ENCODE measurements around the gene HACL1. TPM values are rescaled to one million over a fixed set of nuclear protein-coding genes. Genes with fewer than 3 reads are reported as not detected.

The HACL1 gene
- polyA plus RNA-seq, 1 of the 3 experiments (the other 2 are of a cell fraction) = 15.1 TPM

DNA sequence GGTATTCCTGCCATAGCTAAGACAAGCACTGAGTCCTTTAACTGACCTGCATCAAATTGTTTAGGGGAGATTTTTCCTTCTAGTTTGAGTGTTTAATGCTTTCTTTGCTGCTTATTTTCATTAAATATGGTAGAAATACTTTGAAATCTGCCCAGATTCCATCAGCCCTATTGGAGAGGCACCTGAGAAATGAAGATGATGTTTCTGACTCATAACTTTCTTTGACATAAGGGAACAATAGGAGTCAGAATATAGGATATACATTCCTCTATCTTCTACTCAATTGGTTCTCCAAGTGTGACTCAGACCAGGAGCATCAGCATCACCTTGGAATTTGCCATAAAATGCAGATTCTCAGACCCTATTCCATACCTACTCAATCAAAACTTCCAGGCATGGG lies 27.6 kb upstream of the HACL1 start (continued):
- TF ChIP-seq MXI1 (IDR thresholded peaks at IDR 0.05; ENCODE audit: low read depth, low read length) (no peak), RCOR1 (IDR thresholded peaks at IDR 0.05; ENCODE audit: low read length) (no peak), EZH2phosphoT487 (IDR thresholded peaks at IDR 0.05; ENCODE audit: borderline replicate concordance, low read depth) (no peak), SMC3 (IDR thresholded peaks at IDR 0.05; ENCODE audit: low read depth, low read length) (no peak), GABPA (IDR thresholded peaks at IDR 0.05; ENCODE audit: low read depth) (no peak), NRF1 (IDR thresholded peaks at IDR 0.05; ENCODE audit: low read depth, low read length) (no peak), CTCF (IDR thresholded peaks at IDR 0.05) (no peak), EP300 (IDR thresholded peaks at IDR 0.05; ENCODE audit: borderline replicate concordance in 1 of 2, low read depth in 1 of 2, low read length in 1 of 2) (no peak), TCF12 (IDR thresholded peaks at IDR 0.05) (no peak)

GRCh38 chr3:15623535-15624440 lies 22.4 kb upstream of the HACL1 start:
- H2AFZ ChIP-seq (ENCODE audit: low read depth) = no peak overlapping the region
- peaks cover 5% of the 10 kb centered on the region for H3F3A ChIP-seq (replicated peaks; ENCODE audit: insufficient read depth)
- POLR2A ChIA-PET = no interaction called here
- no peak overlapping the region for H3K4me3 ChIP-seq (ENCODE audit: low read depth in 2 of 2, low read length in 1 of 2)
- H3K4me2 ChIP-seq = no peak overlapping the region
- no peaks in the 10 kb centered on the region for H3K9me2 ChIP-seq
- CTCF ChIA-PET = interaction anchor here (1.0 kb wide), 1 partner anchor 423 kb away, joined by 3 read pairs; no protein-coding TSS in a partner anchor
- H4K20me1 ChIP-seq (ENCODE audit: insufficient read depth) = no peaks in the 10 kb centered on the region
- peaks cover 0 to 8% of the 10 kb centered on the region in 2 experiments for H3K36me3 ChIP-seq (replicated peaks in 1 of 2; ENCODE audit: control insufficient read depth in 1 of 2, insufficient read depth in 2 of 2, low read length in 1 of 2)
- no peak overlapping the region for H3K9ac ChIP-seq
- no peaks in the 10 kb centered on the region for H3K9me3 ChIP-seq
- H3K79me2 ChIP-seq (ENCODE audit: insufficient read depth) = no peaks in the 10 kb centered on the region
- no peaks in the 10 kb centered on the region for H3K27me3 ChIP-seq (ENCODE audit: insufficient read depth)
- no peaks in the 10 kb centered on the region for H3K4me1 ChIP-seq (ENCODE audit: control insufficient read depth in 1 of 2, insufficient read depth in 2 of 2, low read depth in 1 of 2, low read length in 1 of 2)
- no peak overlapping the region for H3K27ac ChIP-seq (ENCODE audit: low read depth in 2 of 2, low read length in 1 of 2)
- WGBS (ENCODE audit: low lambda C conversion rate) = 76% methylated on average over 4 of the region's 4 CpGs
- DNase-seq = no peak
- no peak for TF ChIP-seq YY1 (IDR thresholded peaks at IDR 0.05; ENCODE audit: low read depth)
- no peak for TF ChIP-seq ZBTB33 (IDR thresholded peaks at IDR 0.05; ENCODE audit: borderline replicate concordance, low read depth)
- TF ChIP-seq NFIC (IDR thresholded peaks at IDR 0.05; ENCODE audit: borderline replicate concordance) = no peak
- TF ChIP-seq FOXM1 (IDR thresholded peaks at IDR 0.05; ENCODE audit: low read depth) = no peak
- no peak for TF ChIP-seq NRF1 (IDR thresholded peaks at IDR 0.05; ENCODE audit: low read depth, low read length)
- TF ChIP-seq FOXJ3 (CRISPR knock-in tag; IDR thresholded peaks at IDR 0.05) = no peak
- no peak for TF ChIP-seq TEAD4 (IDR thresholded peaks at IDR 0.05; ENCODE audit: borderline replicate concordance, insufficient read depth)
- TF ChIP-seq GATA2 (CRISPR knock-in tag; IDR thresholded peaks at IDR 0.05) = no peak
- TF ChIP-seq MXI1 (IDR thresholded peaks at IDR 0.05; ENCODE audit: low read depth, low read length) = no peak
- TF ChIP-seq, protein P1, sequence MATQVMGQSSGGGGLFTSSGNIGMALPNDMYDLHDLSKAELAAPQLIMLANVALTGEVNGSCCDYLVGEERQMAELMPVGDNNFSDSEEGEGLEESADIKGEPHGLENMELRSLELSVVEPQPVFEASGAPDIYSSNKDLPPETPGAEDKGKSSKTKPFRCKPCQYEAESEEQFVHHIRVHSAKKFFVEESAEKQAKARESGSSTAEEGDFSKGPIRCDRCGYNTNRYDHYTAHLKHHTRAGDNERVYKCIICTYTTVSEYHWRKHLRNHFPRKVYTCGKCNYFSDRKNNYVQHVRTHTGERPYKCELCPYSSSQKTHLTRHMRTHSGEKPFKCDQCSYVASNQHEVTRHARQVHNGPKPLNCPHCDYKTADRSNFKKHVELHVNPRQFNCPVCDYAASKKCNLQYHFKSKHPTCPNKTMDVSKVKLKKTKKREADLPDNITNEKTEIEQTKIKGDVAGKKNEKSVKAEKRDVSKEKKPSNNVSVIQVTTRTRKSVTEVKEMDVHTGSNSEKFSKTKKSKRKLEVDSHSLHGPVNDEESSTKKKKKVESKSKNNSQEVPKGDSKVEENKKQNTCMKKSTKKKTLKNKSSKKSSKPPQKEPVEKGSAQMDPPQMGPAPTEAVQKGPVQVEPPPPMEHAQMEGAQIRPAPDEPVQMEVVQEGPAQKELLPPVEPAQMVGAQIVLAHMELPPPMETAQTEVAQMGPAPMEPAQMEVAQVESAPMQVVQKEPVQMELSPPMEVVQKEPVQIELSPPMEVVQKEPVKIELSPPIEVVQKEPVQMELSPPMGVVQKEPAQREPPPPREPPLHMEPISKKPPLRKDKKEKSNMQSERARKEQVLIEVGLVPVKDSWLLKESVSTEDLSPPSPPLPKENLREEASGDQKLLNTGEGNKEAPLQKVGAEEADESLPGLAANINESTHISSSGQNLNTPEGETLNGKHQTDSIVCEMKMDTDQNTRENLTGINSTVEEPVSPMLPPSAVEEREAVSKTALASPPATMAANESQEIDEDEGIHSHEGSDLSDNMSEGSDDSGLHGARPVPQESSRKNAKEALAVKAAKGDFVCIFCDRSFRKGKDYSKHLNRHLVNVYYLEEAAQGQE (IDR thresholded peaks at IDR 0.05; ENCODE audit: low read depth, low read length) = no peak
- TF ChIP-seq PBX3 (IDR thresholded peaks at IDR 0.05) = no peak
- TF ChIP-seq CTCF (IDR thresholded peaks at IDR 0.05) = no peak
- TF ChIP-seq SIN3A (IDR thresholded peaks at IDR 0.05; ENCODE audit: borderline replicate concordance, low read depth, low read length) = no peak
